HepG2 (cell line): ENCODE data around the gene CIB1.

Source experiments
- HNRNPL ChIP-seq: fragments of 200-400 bp; formaldehyde crosslinking; IDR thresholded peaks from 2 replicates; pipeline ENCODE4 v1.6.1; 2017; ENCODE audit warnings: mild to moderate bottlenecking, low read depth, low read length
- TAF15 ChIP-seq: fragments of 200-400 bp; formaldehyde crosslinking; IDR thresholded peaks from one replicate; pipeline ENCODE4 v1.6.1; 2018; ENCODE audit warnings: mild to moderate bottlenecking, low read depth, low read length; ENCODE audit not compliant: poor library complexity, severe bottlenecking
- ZNF326 ChIP-seq: sonication (generic); formaldehyde crosslinking; IDR thresholded peaks from 2 replicates; pipeline ENCODE4 v1.4.0; 2020; ENCODE audit warnings: missing genetic modification reagents, borderline replicate concordance
- ZNF484 ChIP-seq: sonication (generic); formaldehyde crosslinking; IDR thresholded peaks from 2 replicates; pipeline ENCODE4 v1.5.1; 2020; ENCODE audit warnings: mild to moderate bottlenecking, low read depth, missing genetic modification reagents, borderline replicate concordance
- ZNF614 ChIP-seq: IDR thresholded peaks from 2 replicates; pipeline ENCODE4 v1.6.1; 2018; ENCODE audit warnings: missing biosample characterization, missing genetic modification reagents, inconsistent platforms, borderline replicate concordance
- ZNF766 ChIP-seq: sonication (generic); formaldehyde crosslinking; IDR thresholded peaks from 2 replicates; pipeline ENCODE4 v1.5.0; 2020; ENCODE audit warnings: missing genetic modification reagents, borderline replicate concordance
- TF ChIP-seq, protein P1 (sequence below): sonication (generic); formaldehyde crosslinking; IDR thresholded peaks from 2 replicates; pipeline ENCODE4 v1.5.0; 2020; ENCODE audit warnings: mild to moderate bottlenecking, missing genetic modification reagents, moderate library complexity
- TF ChIP-seq, protein P2 (sequence below): sonication (generic); formaldehyde crosslinking; IDR thresholded peaks from one replicate; pipeline ENCODE4 v1.5.1; 2020; ENCODE audit warnings: mild to moderate bottlenecking, missing genetic modification reagents; ENCODE audit errors: not compliant biosample characterization
- TF ChIP-seq, protein P3 (sequence below): IDR thresholded peaks from 2 replicates; pipeline ENCODE4 v1.6.1; 2016
- TF ChIP-seq, protein P4 (sequence below): IDR thresholded peaks from 2 replicates; pipeline ENCODE4 v1.6.1; 2016; ENCODE audit warnings: control low read depth
- TF ChIP-seq, protein P5 (sequence below): sonication (generic); formaldehyde crosslinking; IDR thresholded peaks from 2 replicates; pipeline ENCODE4 v1.4.0; 2020; ENCODE audit warnings: missing genetic modification reagents

DNA sequence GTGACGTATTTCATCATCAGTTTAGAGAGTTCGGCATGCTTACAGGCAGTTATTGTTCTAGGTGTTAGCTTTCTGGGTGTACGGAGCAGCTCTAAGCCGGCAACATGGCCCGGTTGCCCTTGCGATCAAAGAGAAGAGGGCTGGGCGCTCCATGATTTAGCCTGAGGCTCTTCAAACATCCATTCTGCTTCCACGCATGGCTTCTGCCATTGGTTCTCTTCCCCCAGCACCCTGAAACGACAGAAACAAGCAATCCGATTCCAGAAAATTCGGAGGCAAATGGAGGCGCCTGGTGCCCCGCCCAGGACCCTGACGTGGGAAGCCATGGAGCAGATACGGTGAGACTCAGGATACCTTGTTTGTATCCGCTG, 32.3 kb upstream of the CIB1 start:
- TF ChIP-seq, protein P1, sequence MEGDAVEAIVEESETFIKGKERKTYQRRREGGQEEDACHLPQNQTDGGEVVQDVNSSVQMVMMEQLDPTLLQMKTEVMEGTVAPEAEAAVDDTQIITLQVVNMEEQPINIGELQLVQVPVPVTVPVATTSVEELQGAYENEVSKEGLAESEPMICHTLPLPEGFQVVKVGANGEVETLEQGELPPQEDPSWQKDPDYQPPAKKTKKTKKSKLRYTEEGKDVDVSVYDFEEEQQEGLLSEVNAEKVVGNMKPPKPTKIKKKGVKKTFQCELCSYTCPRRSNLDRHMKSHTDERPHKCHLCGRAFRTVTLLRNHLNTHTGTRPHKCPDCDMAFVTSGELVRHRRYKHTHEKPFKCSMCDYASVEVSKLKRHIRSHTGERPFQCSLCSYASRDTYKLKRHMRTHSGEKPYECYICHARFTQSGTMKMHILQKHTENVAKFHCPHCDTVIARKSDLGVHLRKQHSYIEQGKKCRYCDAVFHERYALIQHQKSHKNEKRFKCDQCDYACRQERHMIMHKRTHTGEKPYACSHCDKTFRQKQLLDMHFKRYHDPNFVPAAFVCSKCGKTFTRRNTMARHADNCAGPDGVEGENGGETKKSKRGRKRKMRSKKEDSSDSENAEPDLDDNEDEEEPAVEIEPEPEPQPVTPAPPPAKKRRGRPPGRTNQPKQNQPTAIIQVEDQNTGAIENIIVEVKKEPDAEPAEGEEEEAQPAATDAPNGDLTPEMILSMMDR (CRISPR knock-in tag), result no peak
- TF ChIP-seq HNRNPL, result no peak
- no peak for TF ChIP-seq ZNF484 (CRISPR knock-in tag)
- TF ChIP-seq, protein P2, sequence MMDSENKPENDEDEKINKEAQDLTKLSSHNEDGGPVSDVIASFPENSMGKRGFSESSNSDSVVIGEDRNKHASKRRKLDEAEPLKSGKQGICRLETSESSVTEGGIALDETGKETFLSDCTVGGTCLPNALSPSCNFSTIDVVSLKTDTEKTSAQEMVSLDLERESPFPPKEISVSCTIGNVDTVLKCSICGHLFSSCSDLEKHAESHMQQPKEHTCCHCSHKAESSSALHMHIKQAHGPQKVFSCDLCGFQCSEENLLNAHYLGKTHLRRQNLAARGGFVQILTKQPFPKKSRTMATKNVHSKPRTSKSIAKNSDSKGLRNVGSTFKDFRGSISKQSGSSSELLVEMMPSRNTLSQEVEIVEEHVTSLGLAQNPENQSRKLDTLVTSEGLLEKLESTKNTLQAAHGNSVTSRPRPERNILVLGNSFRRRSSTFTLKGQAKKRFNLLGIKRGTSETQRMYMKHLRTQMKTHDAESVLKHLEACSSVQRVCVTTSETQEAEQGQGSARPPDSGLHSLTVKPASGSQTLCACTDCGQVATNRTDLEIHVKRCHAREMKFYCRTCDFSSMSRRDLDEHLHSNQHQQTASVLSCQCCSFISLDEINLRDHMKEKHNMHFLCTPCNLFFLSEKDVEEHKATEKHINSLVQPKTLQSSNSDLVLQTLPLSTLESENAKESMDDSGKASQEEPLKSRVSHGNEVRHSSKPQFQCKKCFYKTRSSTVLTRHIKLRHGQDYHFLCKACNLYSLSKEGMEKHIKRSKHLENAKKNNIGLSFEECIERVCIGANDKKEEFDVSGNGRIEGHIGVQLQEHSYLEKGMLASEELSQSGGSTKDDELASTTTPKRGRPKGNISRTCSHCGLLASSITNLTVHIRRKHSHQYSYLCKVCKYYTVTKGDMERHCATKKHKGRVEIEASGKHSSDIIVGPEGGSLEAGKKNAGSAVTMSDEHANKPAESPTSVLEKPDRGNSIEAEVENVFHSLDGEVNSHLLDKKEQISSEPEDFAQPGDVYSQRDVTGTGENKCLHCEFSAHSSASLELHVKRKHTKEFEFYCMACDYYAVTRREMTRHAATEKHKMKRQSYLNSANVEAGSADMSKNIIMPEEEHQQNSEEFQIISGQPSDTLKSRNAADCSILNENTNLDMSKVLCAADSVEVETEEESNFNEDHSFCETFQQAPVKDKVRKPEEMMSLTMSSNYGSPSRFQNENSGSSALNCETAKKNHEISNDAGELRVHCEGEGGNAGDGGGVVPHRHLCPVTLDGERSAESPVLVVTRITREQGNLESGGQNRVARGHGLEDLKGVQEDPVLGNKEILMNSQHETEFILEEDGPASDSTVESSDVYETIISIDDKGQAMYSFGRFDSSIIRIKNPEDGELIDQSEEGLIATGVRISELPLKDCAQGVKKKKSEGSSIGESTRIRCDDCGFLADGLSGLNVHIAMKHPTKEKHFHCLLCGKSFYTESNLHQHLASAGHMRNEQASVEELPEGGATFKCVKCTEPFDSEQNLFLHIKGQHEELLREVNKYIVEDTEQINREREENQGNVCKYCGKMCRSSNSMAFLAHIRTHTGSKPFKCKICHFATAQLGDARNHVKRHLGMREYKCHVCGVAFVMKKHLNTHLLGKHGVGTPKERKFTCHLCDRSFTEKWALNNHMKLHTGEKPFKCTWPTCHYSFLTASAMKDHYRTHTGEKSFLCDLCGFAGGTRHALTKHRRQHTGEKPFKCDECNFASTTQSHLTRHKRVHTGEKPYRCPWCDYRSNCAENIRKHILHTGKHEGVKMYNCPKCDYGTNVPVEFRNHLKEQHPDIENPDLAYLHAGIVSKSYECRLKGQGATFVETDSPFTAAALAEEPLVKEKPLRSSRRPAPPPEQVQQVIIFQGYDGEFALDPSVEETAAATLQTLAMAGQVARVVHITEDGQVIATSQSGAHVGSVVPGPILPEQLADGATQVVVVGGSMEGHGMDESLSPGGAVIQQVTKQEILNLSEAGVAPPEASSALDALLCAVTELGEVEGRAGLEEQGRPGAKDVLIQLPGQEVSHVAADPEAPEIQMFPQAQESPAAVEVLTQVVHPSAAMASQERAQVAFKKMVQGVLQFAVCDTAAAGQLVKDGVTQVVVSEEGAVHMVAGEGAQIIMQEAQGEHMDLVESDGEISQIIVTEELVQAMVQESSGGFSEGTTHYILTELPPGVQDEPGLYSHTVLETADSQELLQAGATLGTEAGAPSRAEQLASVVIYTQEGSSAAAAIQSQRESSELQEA (CRISPR knock-in tag), result no peak
- TF ChIP-seq, protein P3, sequence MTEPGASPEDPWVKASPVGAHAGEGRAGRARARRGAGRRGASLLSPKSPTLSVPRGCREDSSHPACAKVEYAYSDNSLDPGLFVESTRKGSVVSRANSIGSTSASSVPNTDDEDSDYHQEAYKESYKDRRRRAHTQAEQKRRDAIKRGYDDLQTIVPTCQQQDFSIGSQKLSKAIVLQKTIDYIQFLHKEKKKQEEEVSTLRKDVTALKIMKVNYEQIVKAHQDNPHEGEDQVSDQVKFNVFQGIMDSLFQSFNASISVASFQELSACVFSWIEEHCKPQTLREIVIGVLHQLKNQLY (CRISPR knock-in tag), result no peak
- TF ChIP-seq, protein P4, sequence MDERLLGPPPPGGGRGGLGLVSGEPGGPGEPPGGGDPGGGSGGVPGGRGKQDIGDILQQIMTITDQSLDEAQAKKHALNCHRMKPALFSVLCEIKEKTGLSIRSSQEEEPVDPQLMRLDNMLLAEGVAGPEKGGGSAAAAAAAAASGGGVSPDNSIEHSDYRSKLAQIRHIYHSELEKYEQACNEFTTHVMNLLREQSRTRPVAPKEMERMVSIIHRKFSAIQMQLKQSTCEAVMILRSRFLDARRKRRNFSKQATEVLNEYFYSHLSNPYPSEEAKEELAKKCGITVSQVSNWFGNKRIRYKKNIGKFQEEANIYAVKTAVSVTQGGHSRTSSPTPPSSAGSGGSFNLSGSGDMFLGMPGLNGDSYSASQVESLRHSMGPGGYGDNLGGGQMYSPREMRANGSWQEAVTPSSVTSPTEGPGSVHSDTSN (CRISPR knock-in tag), result no peak
- no peak for TF ChIP-seq ZNF326 (CRISPR knock-in tag)
- no peak for TF ChIP-seq ZNF614 (CRISPR knock-in tag)
- TF ChIP-seq TAF15, result no peak
- TF ChIP-seq, protein P5, sequence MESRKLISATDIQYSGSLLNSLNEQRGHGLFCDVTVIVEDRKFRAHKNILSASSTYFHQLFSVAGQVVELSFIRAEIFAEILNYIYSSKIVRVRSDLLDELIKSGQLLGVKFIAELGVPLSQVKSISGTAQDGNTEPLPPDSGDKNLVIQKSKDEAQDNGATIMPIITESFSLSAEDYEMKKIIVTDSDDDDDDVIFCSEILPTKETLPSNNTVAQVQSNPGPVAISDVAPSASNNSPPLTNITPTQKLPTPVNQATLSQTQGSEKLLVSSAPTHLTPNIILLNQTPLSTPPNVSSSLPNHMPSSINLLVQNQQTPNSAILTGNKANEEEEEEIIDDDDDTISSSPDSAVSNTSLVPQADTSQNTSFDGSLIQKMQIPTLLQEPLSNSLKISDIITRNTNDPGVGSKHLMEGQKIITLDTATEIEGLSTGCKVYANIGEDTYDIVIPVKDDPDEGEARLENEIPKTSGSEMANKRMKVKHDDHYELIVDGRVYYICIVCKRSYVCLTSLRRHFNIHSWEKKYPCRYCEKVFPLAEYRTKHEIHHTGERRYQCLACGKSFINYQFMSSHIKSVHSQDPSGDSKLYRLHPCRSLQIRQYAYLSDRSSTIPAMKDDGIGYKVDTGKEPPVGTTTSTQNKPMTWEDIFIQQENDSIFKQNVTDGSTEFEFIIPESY (CRISPR knock-in tag), result no peak
- TF ChIP-seq ZNF766 (CRISPR knock-in tag), result no peak
